HG02623 (cell line): ENCODE measurements around the gene HS3ST3B1.

Source experiments
- ATAC-seq: cut with Tn5 transposase; IDR thresholded peaks from one replicate; pipeline ENCODE4 v1.9.1; 2021; ENCODE audit warnings: moderate library complexity; ENCODE audit not compliant: unreplicated experiment

HS3ST3B1 gene

DNA sequence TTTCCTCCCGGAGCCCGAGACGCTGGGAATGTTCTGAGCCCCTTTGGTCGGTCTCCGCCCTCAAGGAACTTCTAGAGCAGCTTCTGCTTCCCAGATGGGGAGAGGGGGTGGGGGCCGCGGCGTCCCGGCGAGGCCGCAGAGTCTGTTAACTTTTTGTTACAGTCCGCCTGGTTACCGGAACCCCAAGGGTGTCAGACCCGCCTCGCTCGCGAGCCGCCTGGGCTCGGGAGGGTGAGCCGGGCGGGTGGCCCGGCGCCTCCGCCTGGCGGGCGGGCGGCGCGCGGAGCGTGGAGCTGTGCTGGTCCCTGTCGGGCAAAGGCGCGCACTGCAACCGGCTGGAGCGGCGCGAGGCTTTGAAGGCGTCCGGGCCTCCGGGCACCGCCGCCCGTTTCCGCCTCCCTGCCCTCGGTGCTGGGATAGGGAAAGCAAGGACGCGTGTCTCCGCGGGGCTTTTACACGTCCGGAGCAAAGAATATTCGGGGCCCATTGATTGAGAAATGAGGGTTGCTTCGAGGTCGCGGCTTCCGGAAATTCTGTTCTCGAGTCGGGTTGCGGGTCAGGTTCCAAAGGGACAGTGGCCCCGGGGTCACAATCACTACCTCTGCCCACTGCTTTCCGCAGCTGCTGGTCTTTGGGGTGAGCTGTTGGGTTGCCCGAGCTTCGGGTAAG, 1.7 kb downstream of the HS3ST3B1 start:
- peak; percentile 40 for ATAC-seq

DNA sequence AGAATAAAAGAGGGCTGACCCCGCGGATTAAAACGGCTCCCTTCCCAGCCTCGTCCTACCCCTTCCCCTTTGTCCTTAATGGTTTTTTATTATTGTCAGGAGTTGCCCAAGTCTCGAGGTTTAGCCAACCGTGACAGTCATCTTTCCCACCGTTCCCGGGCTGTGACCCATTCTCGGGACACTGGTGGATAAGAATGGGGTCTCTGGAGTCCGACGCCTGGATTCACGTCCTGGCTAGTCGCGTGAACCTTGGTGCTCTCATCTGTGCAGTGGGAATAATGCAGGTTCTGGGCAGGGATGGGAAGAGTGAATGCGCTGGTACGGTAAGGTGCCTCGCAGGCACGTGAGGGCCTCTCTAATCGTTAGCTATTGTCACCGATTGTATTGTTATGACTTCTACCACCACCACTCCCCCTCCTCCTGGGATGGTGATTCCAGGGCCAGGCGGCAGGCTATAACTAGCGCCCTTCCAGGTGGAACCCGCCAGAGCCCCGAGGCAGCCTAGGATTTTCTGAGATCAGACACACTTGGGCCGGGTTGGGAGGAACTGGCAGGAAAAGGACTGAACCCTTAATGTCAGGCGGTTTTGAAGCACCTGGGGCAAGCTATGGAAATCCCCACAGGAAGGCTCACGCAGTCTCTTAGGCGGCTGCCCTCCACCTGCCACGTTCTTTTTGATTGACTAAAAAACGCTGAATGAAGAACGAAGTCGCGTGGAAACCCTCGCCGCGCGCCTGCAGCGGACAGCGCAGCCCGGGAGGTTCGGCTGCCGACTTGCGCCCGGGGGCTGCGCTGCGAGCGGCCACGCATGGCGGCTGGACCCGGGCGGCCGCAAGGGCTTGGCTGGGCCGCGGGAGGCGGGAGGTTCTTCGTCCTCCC, 2.7 kb downstream of the HS3ST3B1 start:
- no peak for ATAC-seq

DNA sequence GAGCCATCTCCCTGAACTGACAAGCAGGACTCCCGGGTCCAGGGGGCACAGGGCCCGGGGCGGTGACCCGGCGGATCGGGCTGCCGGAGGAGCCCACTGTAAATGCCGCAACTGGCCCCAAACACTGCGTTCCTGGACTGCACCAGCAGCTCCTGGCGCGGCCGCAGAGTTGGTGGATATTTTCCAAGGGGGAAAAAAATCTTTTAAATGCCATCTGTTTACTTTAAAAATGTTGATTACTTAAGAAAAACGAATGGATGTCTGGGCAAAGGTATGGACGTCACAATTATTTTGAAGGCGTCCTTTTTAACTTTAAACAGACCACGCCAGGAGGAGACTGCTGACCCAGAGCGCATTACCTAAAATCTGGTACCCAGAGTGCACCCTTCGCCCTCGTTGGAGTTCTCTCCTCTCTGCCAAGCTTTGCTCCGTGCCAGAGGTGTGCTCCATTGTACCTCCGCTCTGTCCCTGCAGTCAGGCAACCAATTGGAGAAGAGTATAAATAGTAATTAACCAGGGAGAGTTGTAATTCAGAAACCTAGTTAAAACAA, 3.4 kb downstream of the HS3ST3B1 start:
- ATAC-seq: no peak

DNA sequence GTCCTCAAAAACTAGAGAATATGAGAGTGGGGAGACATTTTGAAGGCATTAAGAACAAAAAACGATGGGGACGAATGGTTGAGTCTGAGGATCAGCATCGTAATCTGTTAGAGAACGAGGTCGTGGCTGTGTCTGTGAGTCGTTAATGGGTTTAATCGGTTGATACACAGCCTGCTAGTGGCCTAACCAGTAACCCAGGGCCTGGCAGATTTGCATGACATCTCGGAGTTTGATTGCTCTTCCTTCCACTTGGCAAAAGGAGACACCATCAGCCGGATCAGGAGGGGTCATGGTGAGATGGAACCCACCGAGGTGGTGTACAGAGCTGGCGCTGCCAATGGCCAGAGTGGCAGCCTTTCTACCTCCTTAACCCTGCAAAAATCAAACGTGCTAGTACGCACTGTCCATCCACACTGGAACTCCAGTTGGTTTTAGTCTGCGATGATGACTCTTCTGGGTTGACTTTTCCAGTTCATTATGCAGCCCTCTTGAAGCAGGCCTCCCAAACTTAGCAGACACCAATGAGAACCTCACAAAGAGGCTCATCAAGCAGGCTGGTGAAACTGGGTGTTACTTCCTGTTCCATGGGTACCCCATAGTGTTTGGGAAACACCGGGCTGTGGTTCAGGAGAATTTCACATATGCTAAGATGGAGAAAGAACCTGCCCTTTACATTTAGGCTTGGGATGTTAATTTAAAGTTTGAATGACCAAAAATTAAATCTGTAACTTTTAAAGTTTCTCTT, 4.1 kb downstream of the HS3ST3B1 start:
- ATAC-seq: no peak

DNA sequence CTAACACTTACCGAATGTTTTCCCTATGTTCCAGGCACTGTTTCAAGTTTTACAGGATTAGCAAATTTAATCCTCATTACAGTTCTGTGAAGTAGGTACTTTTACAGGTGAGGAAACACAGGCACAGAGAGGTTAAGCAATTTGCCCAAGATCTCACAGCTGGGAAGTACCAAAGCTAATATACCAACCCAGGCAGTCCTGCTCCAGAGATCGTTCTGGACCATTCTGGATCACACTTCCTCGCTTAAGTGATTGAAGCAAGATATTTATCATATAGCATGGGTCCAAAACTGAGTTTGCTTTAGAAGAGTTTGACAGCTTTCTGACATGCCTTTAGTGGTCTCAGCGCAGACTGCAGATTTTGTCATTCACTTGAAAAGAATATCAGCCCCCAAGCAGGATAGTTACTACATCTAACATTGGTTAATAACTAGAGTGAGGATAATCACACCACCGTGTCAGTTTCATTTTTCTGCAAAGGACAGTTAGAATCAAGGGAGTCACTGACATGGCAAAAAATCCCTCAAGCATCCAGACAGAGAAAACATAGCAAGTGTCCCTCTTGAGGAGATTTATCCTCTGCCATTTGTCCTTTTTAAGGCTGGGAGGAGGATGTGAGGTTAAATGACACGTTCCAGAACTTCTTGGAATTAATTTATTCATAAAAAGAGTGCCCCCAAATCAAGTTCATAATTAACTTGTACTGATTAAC, 5.1 kb downstream of the HS3ST3B1 start:
- ATAC-seq: no peak

DNA sequence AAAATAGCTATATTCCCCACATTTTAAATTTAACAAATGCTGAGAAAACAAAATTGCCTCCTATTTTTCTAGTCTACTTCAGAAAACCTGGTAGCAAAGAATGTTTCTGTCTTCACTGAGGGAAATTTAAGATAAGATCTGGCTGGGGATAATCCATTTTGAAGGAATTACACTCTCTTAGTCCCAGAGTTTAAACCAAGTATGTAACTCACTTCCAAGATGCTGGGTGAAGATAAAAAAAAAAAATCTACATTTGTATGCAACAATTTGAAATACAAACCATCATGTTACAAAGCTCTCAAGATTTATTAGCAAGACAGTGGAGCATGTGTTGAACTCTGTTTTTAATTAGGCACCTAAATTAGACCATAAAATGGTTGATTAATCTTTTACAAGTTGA, 5.7 kb downstream of the HS3ST3B1 start:
- ATAC-seq: no peak

DNA sequence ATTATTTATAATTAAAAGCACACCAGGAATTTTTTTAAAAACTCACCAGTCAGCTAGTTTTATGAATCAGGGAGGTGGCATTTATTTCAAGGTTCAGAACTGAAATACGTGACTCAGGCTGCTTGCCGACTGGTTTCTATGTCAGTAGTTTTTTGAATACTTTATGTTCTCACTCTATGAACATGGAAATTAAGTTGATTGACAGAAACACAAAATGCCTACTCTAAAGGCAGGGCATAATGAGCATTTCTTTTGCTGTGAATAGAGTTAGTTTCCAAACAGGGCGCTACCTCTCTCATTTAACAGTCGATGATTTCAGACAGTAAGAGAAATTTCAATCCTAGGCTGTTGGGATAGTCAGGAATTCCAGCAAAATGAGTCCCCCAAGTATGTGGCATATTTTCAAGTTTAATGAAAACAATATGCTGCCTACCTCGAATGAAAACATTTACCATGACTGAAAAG, 6.7 kb downstream of the HS3ST3B1 start:
- ATAC-seq: no peak

DNA sequence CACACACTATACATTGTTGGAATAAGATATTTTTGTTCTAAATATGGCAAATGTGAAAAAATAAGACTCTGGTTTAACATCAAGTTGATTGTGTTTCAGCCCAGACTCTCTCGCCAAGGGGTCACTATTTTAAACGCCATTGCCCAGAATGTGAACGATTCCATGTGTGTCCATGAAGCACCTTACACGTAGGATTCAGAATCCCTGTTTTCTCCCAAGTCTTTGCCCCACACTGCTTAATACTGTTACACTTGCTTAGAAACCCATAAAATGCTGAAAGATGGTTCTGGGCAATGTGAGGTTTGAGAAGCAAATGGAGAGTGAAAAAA, 7.7 kb downstream of the HS3ST3B1 start:
- ATAC-seq: no peak

DNA sequence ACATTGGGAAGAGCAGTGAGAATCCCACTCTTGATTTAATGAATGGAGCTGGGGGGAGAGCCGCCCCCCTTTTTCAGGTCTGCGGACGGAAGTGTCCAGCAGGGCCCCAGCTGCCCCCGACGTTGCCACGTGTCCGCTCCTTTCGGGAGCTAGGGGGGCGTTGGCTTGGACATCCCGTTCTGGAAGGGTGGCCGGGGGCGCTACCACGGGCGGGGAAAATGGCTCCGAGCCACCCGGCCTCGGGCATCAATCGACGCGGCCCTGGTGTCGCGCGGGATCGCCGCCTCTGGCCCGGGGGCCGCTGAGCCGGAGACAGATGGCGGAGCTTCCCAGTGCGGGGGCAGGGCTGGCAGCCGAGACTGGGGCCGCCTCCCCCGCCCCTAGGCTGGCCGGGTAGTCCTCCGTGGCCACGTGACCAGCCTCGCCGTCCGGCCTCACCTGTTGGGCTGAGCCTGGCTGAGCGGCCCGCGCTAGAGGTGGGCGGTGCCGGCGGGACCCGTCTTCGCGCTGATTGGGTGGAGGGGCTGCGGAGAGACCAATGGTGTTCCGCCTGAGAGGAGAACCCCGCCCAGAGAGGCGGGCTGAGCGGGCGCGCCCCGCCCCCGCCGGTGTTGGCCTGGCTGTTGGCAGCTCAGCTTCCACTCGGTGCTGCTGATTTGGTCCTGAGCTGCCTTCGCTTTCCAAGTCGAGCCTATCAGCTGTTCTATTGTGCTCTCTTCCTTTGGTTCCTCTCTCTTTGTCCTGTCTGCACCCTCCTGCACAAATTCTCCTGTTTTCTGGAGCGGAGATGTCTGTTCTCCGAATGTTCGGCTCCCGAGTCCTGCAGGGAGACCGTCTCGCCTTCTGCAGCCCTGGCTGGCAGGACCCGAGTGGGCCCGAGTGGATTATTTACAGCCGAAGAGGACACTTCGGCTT, 8.3 kb downstream of the HS3ST3B1 start:
- peak; percentile 86 for ATAC-seq

DNA sequence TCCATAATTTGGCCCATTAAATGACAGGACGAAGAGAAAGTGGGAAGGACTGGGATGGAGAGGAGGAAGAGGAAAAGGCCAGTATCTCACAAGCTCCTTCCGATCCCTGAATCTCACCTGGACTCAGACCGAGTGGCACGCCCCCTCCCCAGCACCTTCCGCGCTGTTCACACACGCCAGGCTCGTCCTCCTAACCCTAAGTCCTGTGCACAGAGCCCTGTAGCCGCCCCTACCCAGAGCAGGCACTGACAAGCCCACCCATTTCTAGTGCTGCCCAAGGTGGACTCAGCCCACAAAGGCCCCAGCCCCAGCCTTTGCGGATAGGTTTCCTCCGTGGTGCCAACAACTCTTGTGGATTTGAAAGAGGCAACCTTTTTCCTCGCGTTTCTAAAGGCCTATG, 9.2 kb downstream of the HS3ST3B1 start:
- no peak for ATAC-seq

DNA sequence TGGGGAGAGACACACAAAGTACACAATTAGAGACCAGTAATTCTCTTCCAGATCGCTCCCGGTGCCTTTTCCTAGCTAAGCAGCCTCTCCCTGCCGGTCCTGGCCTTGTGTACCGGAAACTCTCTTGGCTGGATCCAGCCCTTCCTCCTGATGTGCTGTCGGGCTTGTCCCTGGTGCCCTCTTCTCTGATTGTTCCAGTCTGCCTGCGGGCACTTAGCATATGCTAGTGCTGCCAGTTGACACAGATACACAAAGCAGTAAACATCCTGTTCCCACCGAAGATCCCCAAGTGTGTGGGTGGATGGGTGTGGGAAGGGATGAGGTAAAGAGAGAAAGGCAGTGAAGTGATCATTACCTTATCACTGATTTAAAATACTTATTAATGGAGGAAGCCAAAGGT, 9.7 kb downstream of the HS3ST3B1 start:
- ATAC-seq: no peak

DNA sequence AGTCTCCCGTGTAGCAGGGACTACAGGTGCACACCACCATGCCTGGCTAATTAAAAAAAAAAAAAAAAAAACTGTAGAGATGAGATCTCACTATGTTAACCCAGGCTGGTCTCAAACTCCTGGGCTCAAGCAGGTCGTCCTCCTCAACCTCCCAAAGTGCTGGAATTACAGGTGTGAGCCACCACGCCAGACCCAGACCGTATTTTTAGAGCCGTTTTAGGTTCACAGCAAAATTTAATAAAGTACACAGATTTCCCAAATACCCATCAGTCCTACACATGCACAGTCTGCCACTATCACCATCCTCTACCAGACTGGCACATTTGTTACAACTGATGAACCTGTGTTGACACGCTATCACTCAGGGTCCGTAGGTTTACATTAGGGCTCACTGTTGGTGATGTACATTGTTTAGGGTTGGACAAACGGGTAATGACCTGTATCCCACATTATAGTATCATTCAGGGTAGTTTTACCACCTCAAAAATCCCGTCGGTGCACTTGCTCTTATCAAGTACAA, 10.4 kb downstream of the HS3ST3B1 start:
- ATAC-seq: no peak

DNA sequence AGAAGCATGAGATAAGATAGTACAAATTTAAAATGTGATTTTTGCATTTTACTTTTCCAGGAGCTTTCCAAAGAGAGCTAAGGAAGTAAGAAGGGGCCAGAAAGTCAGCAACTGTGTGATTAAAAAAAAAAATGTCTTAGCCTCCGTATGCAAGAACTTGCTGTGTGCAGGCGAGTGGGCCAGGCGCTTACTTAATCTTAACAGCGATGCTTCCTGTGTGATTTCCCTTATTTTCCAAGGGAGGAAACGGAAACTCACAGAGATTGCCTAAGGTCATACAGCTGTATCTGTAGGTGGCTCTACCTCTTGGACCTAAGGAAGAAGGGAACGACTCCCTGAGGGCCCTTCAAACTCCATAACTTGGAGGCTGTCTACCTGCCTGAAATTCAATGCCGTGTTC, 11.1 kb downstream of the HS3ST3B1 start:
- no peak for ATAC-seq

DNA sequence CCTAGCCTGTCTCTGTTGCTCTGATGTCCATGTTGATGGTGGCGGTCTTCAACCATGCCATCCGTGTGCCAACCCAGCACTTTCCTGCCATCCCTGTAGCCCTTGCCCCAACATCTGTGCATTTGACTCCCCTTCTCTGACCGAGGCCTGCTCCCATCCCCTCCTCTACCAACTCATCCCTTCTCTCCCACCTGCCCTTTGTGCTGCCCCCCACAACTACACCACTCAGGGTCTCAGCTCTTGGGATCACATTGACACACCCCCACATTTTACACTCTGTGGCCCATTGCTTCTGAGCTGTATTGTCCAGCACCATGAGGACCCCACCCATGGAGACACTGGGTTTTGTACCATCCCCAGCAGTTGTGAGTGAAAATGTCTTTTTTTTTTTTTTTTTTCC, 11.6 kb downstream of the HS3ST3B1 start:
- no peak for ATAC-seq

DNA sequence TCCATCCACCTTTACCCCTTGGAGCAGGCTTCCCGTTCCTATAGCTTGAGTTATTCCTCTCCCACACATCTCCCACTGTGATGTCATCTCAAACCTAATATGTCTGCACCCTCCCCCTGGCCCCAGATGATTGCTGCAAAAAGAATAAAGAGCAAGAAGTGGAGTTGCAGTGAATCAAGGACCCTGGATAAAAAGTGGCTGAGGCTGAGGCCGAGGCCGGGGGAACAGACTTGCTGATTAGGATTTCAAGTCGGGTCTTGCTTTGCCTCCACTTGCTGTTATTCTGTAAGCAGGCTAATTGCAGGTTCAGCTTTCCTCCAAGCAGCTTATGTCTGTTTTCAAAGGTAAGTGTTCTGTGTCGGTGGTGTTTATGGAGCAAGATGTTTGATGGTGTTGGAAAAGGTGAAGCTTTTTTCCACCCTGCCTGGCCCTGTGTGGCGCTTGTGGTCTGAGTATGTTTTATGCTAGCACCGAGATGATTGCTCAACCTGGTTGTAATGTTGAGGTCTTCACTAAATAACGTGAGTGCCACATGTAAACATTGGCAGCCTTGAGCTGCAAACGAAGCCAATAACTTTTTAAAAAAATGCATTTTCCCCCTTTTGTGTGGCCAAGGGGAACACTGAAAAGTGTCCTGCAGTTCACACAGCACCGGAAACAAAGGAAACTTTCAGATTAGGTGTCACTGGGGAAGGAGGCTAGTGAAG, 15.4 kb downstream of the HS3ST3B1 start:
- ATAC-seq: no peak

DNA sequence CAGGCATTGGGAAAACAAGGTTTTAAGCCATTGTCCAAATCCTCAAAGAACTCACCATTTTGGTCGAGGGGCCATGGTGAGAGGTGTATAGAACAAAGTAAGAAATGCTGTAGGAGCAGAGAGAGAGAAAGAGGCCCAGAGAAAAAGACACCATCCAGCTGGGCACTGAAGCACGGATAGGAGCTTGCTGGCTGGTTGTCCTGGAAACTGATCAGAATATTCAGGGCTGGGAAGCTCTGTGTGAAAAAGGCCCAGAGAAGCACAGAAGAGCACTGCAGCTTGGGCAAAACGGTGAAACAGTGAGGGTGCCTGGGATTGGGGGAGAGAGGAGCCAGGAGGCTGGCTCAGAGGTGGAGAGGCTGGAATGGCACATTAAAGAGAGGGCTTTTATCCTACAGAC, 16.5 kb downstream of the HS3ST3B1 start:
- ATAC-seq: no peak

DNA sequence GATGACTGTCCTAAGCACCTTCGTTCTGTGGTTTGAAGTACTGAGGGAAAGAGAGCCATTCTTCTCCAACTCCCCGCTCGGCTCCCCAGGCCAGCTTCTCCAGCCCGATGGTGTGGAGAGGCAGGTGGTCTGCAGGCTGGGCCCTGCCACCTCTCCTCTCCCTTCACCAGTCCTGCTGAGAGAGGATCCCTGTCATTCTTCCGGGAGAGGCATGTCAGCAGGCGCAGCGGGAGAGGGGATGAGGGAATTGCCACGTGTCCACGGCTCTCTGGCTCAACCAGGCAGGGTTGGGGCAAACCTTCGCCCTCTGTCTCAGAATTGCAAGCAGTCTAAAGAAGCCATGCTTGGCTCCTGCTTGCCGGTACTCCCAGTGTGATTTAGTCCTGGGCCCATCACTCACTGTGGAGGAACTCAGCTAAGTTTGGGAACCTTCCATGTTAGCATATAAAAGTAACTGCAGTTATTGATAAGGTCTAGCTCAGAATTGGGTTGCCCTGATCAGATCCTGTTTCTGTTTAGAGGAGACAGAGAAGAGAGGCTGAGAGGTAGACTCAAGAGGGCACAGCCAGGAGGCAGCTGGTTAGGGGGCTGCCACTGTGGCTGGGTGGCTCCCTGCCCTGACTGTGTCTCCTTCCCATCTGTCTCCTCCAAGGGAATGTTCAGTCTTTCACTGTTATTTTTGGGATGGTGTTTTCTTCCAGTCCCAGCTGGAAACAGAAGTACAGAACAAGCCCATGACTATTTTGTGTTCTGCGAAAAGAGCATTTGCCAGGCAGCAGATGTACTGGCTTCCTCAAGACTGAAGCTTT, 17.4 kb downstream of the HS3ST3B1 start:
- no peak for ATAC-seq

DNA sequence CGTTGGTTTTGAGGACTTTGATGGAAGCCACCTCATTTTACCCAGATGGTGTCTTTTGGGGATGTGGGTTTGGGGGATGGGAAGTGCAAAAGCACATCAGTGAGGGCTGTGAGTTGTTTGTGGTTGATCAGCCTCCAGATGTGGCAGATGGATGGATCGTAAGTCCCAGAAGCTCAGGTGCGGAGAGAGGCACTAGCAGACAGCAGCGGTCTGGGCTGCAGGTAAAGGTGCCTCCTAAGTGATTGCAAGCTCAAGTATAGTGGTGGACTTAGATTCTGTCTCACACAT, 18.0 kb downstream of the HS3ST3B1 start:
- ATAC-seq: no peak
